LHCN-M2 (cell line): ENCODE results near the gene ZNF521. TPM values are rescaled to one million over a fixed set of nuclear protein-coding genes. Genes with fewer than 3 reads are reported as not detected.
A peak's percentile ranks its signal among the peaks of the same experiment; 100 is the strongest.
"Not testable (repeated sequence)": the region's sequence is repeated elsewhere in the genome, so short reads cannot be mapped to it uniquely, and the experiment has no call there.

Experiments used
- DNase-seq: peaks from one replicate; pipeline ENCODE4 v3.0.0-alpha.2; 2012; ENCODE audit warnings: low read depth
- total RNA-seq: library from RNA; depleted of rRNA; stranded (reverse); fragments of >200 nt; gene quantifications from 2 replicates; pipeline ENCODE4 v1.2.3, GENCODE V29; 2014

The ZNF521 gene
- total RNA-seq, 1 experiment from 2014 or later: 19.7 TPM

- DNase-seq: peak; percentile 93
Observed at GRCh38 chr18:25289001-25289631, 62.9 kb downstream of the ZNF521 start.

DNA sequence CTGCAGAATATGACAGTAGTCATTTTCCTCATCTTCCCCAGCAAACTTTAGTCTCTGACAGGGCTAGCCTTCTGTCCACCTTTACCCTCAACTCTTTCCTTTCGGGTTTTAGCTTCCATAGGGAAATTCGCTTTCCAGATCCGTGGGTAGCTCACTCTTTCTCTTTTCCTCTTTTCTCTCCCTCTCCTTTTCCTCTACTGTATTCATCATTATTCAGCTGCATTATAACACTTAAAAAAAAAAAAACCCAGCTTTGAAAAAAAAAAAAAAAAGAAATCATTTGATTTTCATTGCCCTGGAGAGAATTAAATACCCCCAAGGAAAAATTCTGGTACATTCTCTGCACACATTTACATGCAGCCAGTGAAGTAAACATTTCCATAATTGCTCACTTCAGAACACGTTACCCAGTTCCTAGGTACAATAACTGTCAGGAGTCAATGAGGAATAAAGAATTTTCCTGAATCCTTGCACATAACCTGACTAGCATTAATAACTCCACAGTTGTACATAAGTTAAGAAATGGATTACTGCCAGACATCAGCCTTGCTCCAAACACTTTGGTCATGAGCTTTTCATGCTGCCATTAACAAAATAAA, 63.5 kb downstream of the ZNF521 start:
- no peak for DNase-seq

DNA sequence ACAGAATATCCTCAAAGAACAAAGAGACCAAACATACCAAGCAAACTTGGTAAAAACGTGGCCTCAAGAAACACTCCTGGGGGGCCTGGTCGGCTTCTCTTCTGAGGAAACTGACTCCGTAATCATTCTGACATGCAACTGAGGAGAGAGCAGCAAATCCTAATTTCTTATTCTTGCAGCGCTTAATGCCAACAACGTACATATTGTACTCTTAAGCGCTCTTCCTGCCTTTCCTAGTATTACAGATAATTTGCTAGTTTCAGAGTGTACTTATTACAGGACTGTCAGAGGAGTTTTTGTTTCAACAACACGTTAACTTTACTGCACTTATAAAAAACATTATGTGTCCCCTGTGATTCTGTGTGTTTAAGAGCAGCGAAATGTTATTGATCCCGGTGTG, 64.9 kb downstream of the ZNF521 start:
- DNase-seq: no peak

- DNase-seq: peak; percentile 72
Observed at GRCh38 chr18:25284861-25285550, 67.0 kb downstream of the ZNF521 start.

DNA sequence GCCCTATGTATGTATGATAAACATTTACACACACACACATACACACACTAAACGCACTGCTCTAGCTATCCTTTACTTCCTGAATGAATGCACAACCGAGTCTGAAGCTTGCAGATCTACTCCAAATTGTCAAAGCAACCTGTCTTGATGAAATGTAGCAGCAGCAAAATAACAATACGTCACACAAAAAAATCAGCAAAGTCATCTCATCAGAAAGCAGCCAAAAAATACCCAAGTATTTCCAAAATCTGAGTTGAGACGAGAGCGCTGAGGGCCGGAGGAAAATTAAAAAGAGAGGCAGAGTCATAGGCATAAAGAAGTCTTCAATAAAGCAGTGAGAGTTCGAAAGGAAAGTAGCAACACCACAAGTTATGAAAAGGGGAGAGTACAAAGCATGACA, 67.7 kb downstream of the ZNF521 start:
- DNase-seq: no peak

GRCh38 chr18:25283781-25284180, 68.2 kb downstream of the ZNF521 start:
- no peak for DNase-seq

DNA sequence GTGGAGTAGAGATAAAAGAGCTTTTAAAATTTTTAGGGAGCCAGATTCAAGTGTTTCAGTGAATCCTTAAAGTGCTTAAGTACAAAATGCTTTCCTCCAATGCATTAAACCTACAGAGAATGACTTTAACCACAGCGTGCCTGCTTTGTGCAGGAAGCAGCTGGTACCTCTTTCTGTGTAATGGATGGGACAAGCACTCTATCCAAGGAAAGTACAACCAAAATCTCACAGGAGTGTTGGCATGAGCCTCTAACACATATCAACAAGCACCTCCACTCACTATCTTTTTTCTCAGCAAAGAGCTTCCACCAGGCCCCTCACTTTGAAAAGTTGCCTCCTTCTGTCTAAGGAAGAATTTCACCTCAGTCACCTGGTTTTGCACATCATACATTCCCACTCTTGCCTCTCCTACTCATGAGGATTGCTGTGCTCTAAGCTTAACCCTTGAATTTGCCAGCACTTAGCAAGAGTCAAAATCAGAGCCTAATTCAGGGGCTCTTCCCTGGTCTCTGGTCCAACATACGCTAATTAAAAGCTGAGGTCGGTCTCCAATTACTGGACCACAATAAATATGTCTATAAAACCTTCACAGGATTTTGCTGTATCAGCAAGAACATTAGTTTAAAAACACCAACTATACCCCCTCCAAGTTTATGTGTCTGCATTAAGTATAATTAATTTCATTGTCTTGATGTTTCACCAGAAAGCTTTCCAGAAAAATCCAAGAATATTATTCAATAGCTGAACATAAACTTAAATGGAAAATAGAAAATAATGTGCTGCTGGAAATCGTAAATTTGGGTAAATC, 68.9 kb downstream of the ZNF521 start:
- DNase-seq: no peak

GRCh38 chr18:25282282-25282681, 69.7 kb downstream of the ZNF521 start:
- DNase-seq: no peak

- no peak for DNase-seq
Observed at GRCh38 chr18:25281556-25281955, 70.4 kb downstream of the ZNF521 start.

- no peak for DNase-seq
Observed at GRCh38 chr18:25279961-25280360, 72.0 kb downstream of the ZNF521 start.

GRCh38 chr18:25279556-25279955, 72.4 kb downstream of the ZNF521 start:
- no peak for DNase-seq

GRCh38 chr18:25279133-25279532, 72.8 kb downstream of the ZNF521 start:
- DNase-seq: no peak

GRCh38 chr18:25278394-25278793, 73.6 kb downstream of the ZNF521 start:
- no peak for DNase-seq

- DNase-seq: no peak
Observed at GRCh38 chr18:25275412-25276001, 76.5 kb downstream of the ZNF521 start.

- DNase-seq: no peak
Observed at GRCh38 chr18:25274926-25275325, 77.0 kb downstream of the ZNF521 start.

- DNase-seq: not testable (repeated sequence)
Observed at GRCh38 chr18:25266931-25267527, 84.9 kb downstream of the ZNF521 start.

DNA sequence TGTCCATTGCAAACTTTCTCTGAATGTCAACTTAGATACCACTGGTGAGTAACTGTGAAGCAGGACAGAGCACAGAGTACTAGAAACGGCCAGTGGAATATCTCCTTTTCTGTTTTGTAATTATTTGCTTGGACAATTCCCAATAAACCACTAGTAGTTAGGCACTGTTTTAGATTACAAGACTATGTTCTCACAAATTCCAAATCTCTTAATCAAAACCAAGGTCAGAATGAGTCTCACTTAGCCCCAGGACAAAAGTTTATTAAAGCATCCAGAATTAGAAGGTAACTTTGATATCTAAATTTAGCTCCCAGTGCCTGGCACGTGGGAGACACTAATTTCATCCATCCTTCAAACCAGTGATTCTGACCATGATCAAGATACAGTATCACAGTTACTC, 89.0 kb downstream of the ZNF521 start:
- DNase-seq: peak; percentile 37

GRCh38 chr18:25261768-25262167, 90.2 kb downstream of the ZNF521 start:
- no peak for DNase-seq

GRCh38 chr18:25256439-25256838, 95.5 kb downstream of the ZNF521 start:
- no peak for DNase-seq

DNA sequence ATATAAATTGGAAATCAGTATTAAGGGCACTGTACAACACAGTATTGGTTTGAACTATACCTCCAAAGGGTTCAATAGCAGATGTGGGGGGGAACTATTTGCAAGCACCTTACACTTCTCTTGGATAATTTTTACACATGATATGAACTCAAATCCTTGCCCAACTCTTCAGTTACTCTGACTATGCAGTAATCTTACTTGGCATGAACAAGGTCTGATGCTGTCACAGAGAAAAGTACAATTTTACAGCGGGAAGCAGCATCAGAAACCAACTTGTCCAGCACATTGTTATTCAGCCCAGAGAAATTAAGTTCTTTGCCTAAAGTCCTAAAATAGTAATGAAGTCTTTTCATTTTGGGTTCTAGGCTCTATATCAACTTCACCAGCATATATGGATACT, 98.2 kb downstream of the ZNF521 start:
- no peak for DNase-seq

- peak; percentile 44 for DNase-seq
Observed at GRCh38 chr18:25253136-25253535, 98.8 kb downstream of the ZNF521 start.
